ENCODE data around the gene HIC1.

Gene HIC1

DNA sequence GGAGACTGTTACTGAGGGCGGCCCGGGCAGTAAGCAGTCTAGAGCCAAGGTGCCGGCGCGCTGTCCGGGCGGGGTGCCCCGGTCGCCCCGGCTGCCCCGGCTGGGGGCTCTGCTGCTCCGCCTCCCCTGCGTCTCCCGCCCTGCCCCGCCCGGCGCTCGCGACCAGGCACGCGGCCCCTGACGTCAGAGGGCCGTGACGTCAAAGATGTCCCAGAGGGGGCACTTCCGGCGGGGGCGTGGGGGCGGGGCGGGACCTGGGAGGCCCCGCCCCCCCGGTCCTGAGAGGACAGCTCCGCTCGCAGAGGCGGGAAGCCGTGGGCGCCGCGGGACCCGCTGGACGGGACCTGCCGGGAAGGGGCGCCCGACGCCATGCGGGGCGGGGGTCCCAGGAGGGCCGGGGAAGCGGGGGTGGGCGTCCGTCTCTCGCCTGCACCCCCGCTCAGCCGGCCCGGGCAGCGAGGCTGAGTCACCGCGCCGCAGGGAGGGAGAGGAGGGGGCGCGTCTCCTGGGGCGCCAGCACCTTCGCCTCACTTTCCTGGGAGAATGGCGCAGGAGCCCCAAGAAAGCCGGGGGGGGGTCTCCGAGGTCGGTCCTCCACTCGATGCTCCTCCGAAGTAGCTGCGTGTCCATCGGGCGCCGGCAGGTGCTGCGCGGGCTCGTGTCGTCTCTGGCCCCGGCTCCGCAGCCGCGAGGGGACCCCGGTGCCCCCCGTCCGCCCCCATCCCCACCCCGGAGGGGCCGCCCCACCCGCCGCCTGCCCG, 4.4 kb upstream of the HIC1 start:
- H3K9me3 Mint-ChIP-seq, result no peaks in the 10 kb centered on the region
- H3K27ac Mint-ChIP-seq, result no peak overlapping the region
- peak overlapping the region; percentile 64 for H3K4me3 Mint-ChIP-seq
- peaks cover 36% of the 10 kb centered on the region for H3K4me1 Mint-ChIP-seq
- peak; percentile 68 to 83 for DNase-seq (ENCODE audit: low spot score in 2 of 2)
- peak; percentile 27 for ATAC-seq
- H3K36me3 Mint-ChIP-seq, result peaks cover 28% of the 10 kb centered on the region

DNA sequence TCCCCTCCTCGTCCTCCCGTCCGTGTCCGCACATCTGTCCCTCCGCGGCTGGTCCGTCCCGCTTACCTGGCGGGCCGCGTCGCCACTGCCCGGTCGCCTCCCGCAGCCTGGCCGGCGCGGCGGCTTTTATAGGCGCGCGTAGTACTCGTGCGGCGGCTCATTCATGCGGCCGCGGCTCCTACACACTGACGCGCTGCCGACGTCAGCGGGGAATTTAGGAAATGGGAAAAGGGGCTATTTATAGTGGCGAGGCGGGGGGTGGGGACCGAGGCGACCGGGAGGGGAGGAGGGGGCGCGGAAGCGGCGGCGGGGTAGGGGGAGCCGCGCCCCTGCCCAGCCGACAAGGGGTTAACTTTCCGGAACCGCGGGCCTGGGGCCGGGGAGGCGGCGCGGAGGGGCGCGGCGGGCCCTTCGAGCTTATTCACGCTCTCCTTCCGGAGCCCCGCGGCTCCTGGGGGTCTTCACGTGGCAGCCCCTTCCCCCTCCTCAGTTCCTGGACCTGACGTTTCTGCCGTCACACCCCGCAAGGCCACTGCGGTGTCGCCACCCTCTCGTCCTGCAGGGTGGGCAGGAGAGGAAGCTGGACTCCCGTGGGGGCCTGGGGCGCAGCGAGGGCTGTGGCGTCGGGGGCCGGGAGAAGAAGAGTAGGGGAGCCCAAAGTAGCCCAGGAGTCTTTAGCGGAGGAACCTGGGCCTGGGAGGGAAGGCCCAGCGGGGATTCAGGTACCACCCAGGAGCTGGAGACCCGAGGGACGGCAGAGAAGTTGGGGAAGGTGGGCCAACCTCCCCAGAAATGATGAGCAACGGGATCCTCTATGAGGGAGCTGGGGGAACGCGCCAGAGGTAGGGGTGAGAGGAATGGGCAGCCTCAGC, 3.6 kb upstream of the HIC1 start:
- ATAC-seq (no peak), DNase-seq (ENCODE audit: low spot score in 2 of 2) (no peak)
- peak overlapping the region; percentile 72 for H3K27ac Mint-ChIP-seq

DNA sequence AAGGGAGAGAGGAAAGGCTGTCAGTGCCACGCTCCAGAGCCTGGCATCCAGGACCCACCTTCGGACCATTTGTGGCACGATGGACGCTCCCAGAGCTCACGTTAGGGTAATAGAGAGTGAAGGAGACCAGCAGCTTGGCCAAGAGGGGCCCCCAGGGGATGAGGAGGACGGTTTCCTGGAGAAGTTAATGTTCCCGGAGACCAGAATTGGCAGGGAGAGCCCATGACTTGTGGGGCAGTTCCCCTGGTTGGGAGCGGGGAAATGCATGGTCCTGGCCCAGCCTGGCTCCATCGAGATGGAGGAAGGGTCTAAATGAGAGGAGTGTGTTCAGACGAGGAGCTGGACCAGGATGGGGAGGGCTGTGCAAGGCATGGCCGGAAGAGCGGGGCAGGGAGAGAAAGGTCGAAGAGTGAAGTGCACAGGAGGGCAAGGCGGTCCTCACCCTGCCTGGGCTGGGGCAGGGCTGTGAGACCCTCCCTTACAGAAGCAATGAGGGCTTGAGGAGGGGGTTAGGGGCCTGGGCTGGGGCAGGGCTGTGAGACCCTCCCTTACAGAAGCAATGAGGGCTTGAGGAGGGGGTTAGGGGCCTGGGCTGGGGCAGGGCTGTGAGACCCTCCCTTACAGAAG, 2.9 kb upstream of the HIC1 start:
- H3K4me3 Mint-ChIP-seq, result peak overlapping the region; percentile 43
- no peak for ATAC-seq
- DNase-seq (ENCODE audit: low spot score in 2 of 2), result no peak
- H3K9me3 Mint-ChIP-seq, result no peaks in the 10 kb centered on the region
- H3K27ac Mint-ChIP-seq, result peak overlapping the region; percentile 72
- H3K36me3 Mint-ChIP-seq, result peaks cover 34% of the 10 kb centered on the region
- peaks cover 36% of the 10 kb centered on the region for H3K4me1 Mint-ChIP-seq

More for the DNA sequence above, 3.6 kb upstream of the HIC1 start:
- no peaks in the 10 kb centered on the region for H3K9me3 Mint-ChIP-seq
- peaks cover 28% of the 10 kb centered on the region for H3K36me3 Mint-ChIP-seq
- H3K4me3 Mint-ChIP-seq, result peak overlapping the region; percentile 43
- H3K4me1 Mint-ChIP-seq, result peaks cover 36% of the 10 kb centered on the region

DNA sequence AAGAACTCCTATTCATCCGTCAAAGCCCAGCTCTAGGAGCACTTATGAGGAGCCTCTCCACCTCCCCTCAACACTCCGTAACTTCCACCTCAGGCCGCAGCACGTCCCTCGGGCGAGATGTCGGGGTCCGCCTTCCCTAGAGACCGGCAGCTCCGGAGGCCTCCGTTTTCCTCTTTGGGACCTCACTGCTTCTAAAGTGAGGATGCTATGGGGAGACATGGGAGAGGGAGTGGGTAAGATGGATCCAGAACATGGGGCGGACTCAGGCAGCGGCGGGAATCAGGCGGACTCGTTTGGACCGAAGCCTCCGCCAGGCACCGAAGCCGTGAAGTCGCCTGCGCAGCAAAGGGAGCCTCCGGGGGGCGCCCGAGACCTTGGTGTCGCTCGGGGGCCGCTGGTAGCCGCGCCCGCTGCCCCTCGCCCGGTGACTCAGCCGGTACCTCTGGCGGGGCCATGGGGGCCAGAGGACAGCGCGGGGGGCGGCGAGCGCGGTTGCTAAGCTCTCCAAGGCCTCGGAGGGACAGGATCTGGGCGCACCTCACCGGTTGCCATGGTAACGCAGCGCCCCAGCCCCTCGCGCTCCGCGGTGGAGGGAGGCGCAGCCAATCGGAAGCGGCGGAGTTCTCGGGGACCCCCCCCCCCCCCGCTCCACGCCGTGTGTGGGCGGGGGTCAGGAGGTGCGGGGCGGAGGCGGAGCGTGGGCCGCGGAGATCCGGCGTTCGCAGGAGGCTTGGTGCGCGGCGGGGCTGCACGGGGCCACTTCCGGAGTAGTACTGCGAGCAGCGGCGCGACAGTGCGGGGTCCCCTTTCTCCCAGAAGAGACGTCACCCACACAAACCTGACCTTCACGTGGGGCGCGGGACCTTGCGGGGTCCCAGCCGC, 1.3 kb upstream of the HIC1 start:
- DNase-seq (ENCODE audit: low spot score in 2 of 2), result peak; percentile 80 to 92
- H3K4me3 Mint-ChIP-seq, result peak overlapping the region; percentile 74
- ATAC-seq, result peak; percentile 41
- H3K9me3 Mint-ChIP-seq, result no peaks in the 10 kb centered on the region
- peak overlapping the region; percentile 86 for H3K27ac Mint-ChIP-seq
- peaks cover 31% of the 10 kb centered on the region for H3K4me1 Mint-ChIP-seq
- H3K36me3 Mint-ChIP-seq, result peaks cover 47% of the 10 kb centered on the region

DNA sequence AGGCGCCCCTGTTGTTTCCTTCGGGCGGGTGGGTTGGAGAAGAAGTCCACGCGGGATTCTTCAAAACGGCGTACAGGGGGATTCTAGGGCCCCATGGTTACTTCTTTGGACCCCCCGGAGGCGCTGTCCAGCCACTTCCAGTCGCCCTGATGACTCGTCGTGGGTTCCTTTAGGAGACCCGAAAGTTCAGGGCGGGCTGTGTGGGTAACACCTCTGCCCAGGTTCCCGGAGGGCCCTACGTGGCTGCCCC, 716 bp upstream of the HIC1 start:
- Mint-ChIP-seq H3K4me1 (peaks cover 26% of the 10 kb centered on the region), H3K9me3 (no peaks in the 10 kb centered on the region), H3K27ac (peak overlapping the region; percentile 86), H3K36me3 (peaks cover 50% of the 10 kb centered on the region), H3K4me3 (peak overlapping the region; percentile 74)
- DNase-seq (ENCODE audit: low spot score in 2 of 2), result peak; percentile 57 to 88
- ATAC-seq, result no peak

DNA sequence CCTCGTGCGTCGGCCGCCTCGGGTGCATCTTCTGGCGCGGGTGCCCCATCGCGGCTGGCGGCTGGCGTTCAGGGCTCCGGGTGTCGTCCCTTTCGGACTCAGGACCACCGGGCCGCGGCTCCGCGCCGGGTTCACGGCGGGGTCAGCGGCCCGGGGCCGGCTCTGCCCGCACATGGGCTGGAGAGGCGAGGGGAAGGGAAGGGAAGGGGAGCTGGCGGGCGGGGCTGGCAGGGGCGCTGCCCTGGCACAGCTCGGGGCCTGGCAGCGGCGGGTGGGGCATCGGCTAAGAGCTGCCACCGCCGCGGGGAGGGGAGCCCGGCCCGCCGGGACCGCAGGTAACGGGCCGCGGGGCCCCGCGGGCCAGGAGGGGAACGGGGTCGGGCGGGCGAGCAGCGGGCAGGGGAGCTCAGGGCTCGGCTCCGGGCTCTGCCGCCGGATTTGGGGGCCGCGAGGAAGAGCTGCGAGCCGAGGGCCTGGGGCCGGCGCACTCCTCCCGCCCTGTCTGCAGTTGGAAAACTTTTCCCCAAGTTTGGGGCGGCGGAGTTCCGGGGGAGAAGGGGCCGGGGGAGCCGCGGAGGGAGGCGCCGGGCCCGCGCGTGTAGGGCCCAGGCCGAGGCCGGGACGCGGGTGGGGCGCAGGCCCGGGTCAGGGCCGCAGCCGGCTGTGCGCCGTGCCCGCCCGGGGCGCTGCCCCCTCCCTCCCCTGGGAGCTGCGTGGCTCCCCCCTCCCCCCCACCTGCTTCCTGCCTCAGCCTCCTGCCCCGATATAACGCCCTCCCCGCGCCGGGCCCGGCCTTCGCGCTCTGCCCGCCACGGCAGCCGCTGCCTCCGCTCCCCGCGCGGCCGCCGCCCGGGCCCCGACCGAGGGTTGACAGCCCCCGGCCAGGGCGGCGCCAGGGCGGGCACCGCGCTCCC, 646 bp downstream of the HIC1 start:
- no peak overlapping the region for H3K27ac Mint-ChIP-seq
- H3K4me3 Mint-ChIP-seq, result peak overlapping the region; percentile 74
- peaks cover 34% of the 10 kb centered on the region for H3K4me1 Mint-ChIP-seq
- H3K36me3 Mint-ChIP-seq, result peaks cover 59% of the 10 kb centered on the region
- peak; percentile 2 for ATAC-seq
- no peaks in the 10 kb centered on the region for H3K9me3 Mint-ChIP-seq
- peak; percentile 38 to 70 for DNase-seq (ENCODE audit: low spot score in 2 of 2)

DNA sequence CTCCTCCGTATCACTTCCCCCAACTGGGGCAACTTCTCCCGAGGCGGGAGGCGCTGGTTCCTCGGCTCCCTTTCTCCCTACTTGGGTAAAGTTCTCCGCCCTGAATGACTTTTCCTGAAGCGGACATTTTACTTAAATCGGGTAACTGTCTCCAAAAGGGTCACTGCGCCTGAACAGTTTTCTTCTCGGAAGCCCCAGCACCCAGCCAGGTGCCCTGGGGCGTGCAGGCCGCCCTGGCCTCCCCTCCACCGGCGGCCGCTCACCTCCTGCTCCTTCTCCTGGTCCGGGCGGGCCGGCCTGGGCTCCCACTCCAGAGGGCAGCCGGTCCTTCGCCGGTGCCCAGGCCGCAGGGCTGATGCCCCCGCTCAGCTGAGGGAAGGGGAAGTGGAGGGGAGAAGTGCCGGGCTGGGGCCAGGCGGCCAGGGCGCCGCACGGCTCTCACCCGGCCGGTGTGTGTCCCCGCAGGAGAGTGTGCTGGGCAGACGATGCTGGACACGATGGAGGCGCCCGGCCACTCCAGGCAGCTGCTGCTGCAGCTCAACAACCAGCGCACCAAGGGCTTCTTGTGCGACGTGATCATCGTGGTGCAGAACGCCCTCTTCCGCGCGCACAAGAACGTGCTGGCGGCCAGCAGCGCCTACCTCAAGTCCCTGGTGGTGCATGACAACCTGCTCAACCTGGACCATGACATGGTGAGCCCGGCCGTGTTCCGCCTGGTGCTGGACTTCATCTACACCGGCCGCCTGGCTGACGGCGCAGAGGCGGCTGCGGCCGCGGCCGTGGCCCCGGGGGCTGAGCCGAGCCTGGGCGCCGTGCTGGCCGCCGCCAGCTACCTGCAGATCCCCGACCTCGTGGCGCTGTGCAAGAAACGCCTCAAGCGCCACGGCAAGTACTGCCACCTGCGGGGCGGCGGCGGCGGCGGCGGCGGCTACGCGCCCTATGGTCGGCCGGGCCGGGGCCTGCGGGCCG, 1.6 kb downstream of the HIC1 start:
- ATAC-seq (no peak), DNase-seq (ENCODE audit: low spot score in 2 of 2) (peak; percentile 46 to 78)
- Mint-ChIP-seq H3K27ac (peak overlapping the region; percentile 43), H3K4me1 (peaks cover 37% of the 10 kb centered on the region), H3K9me3 (no peaks in the 10 kb centered on the region), H3K36me3 (peaks cover 69% of the 10 kb centered on the region), H3K4me3 (peak overlapping the region; percentile 74)

DNA sequence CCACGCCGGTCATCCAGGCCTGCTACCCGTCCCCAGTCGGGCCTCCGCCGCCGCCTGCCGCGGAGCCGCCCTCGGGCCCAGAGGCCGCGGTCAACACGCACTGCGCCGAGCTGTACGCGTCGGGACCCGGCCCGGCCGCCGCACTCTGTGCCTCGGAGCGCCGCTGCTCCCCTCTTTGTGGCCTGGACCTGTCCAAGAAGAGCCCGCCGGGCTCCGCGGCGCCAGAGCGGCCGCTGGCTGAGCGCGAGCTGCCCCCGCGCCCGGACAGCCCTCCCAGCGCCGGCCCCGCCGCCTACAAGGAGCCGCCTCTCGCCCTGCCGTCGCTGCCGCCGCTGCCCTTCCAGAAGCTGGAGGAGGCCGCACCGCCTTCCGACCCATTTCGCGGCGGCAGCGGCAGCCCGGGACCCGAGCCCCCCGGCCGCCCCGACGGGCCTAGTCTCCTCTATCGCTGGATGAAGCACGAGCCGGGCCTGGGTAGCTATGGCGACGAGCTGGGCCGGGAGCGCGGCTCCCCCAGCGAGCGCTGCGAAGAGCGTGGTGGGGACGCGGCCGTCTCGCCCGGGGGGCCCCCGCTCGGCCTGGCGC, 2.4 kb downstream of the HIC1 start:
- ATAC-seq (no peak), DNase-seq (ENCODE audit: low spot score in 2 of 2) (no peak)
- Mint-ChIP-seq H3K36me3 (peaks cover 76% of the 10 kb centered on the region), H3K4me3 (peak overlapping the region; percentile 34), H3K9me3 (no peaks in the 10 kb centered on the region), H3K27ac (peak overlapping the region; percentile 48), H3K4me1 (peaks cover 37% of the 10 kb centered on the region)

DNA sequence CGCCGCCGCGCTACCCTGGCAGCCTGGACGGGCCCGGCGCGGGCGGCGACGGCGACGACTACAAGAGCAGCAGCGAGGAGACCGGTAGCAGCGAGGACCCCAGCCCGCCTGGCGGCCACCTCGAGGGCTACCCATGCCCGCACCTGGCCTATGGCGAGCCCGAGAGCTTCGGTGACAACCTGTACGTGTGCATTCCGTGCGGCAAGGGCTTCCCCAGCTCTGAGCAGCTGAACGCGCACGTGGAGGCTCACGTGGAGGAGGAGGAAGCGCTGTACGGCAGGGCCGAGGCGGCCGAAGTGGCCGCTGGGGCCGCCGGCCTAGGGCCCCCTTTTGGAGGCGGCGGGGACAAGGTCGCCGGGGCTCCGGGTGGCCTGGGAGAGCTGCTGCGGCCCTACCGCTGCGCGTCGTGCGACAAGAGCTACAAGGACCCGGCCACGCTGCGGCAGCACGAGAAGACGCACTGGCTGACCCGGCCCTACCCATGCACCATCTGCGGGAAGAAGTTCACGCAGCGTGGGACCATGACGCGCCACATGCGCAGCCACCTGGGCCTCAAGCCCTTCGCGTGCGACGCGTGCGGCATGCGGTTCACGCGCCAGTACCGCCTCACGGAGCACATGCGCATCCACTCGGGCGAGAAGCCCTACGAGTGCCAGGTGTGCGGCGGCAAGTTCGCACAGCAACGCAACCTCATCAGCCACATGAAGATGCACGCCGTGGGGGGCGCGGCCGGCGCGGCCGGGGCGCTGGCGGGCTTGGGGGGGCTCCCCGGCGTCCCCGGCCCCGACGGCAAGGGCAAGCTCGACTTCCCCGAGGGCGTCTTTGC, 3.1 kb downstream of the HIC1 start:
- Mint-ChIP-seq H3K36me3 (peaks cover 82% of the 10 kb centered on the region), H3K27ac (peak overlapping the region; percentile 48), H3K4me1 (peaks cover 38% of the 10 kb centered on the region), H3K9me3 (no peaks in the 10 kb centered on the region), H3K4me3 (peak overlapping the region; percentile 34)
- no peak for DNase-seq (ENCODE audit: low spot score in 2 of 2)
- no peak for ATAC-seq

DNA sequence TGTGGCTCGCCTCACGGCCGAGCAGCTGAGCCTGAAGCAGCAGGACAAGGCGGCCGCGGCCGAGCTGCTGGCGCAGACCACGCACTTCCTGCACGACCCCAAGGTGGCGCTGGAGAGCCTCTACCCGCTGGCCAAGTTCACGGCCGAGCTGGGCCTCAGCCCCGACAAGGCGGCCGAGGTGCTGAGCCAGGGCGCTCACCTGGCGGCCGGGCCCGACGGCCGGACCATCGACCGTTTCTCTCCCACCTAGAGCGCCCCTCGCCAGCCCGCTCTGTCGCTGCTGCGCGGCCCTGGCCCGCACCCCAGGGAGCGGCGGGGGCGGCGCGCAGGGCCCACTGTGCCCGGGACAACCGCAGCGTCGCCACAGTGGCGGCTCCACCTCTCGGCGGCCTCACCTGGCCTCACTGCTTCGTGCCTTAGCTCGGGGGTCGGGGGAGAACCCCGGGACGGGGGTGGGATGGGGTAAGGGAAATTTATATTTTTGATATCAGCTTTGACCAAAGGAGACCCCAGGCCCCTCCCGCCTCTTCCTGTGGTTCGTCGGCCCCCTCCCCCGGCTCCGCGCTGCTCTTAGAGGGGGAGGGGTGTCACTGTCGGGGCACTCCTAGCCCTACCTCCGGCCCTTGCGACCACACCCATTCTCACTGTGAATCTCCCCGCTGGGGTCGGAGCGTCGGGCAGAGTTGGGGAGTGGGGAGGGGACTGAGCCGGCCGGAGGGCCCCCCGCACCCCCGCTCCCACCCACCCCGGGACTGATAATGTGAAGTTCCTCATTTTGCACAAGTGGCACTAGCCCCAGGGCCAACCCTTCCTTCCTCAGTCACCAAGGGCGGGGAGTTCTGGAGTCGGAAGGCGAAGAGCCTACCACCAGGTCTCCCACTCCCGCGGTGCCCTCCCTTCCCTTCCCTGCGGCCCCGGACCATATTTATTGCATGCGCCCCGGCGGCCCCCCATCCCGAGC, 4.0 kb downstream of the HIC1 start:
- Mint-ChIP-seq H3K27ac (peak overlapping the region; percentile 76), H3K9me3 (no peaks in the 10 kb centered on the region), H3K36me3 (peaks cover 82% of the 10 kb centered on the region), H3K4me3 (peak overlapping the region; percentile 34), H3K4me1 (peaks cover 40% of the 10 kb centered on the region)
- peak; percentile 67 to 88 for DNase-seq (ENCODE audit: low spot score in 2 of 2)
- ATAC-seq, result no peak

DNA sequence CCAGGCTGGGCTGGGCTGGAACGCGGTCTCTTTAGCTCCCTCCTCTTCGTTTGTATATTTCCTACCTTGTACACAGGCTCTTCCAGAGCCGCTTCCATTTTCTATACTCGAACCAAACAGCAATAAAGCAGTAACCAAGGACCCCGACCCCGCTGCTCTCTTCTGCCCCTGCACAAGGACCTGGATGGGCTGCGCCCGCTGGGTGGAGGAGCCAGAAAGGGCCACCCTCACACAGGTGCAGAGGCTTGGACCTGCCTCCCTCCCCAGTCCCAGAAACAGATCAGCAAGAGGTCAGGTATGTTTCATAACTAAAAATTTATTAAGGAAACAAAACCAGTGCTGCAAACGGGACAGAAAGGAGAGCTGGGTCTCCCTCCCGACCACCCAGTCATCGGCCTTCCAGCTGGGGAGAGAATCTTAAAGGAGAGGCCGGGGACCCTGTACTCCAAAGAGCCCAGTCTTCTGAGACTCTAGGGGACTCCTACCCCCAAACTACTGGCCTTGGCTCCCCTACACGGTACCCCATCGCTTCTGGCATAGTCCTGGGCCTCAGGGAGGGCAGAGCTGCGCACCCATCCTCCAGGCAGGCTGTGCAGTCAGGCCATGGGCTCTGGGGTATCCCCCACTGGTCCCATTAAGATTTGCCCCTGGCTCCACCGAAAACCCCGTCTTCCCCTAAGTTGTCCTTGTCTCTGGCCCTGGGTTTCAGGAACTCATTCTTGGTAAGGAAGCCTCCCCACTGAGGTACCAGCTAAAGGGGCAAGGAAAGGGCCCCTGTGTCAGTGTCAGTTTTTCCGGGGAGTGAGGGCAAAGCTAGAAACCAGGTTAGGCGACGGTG, 4.9 kb downstream of the HIC1 start:
- ATAC-seq, result no peak
- H3K9me3 Mint-ChIP-seq, result no peaks in the 10 kb centered on the region
- peaks cover 82% of the 10 kb centered on the region for H3K36me3 Mint-ChIP-seq

More for the DNA sequence above, 4.9 kb downstream of the HIC1 start:
- H3K4me3 Mint-ChIP-seq, result peak overlapping the region; percentile 31
- peaks cover 45% of the 10 kb centered on the region for H3K4me1 Mint-ChIP-seq
- H3K27ac Mint-ChIP-seq, result peak overlapping the region; percentile 76
- no peak for DNase-seq (ENCODE audit: low spot score in 2 of 2)

All from stimulated activated effector memory CD8-positive, alpha-beta T cell treated with anti-CD3 and anti-CD28 coated beads, Interleukin-12 subunit alpha, Interleukin-12 subunit beta, amount 100 ng/mL, for 72 hours (primary cell).